ENCODE results near the gene TAS2R40.

Gene TAS2R40

DNA sequence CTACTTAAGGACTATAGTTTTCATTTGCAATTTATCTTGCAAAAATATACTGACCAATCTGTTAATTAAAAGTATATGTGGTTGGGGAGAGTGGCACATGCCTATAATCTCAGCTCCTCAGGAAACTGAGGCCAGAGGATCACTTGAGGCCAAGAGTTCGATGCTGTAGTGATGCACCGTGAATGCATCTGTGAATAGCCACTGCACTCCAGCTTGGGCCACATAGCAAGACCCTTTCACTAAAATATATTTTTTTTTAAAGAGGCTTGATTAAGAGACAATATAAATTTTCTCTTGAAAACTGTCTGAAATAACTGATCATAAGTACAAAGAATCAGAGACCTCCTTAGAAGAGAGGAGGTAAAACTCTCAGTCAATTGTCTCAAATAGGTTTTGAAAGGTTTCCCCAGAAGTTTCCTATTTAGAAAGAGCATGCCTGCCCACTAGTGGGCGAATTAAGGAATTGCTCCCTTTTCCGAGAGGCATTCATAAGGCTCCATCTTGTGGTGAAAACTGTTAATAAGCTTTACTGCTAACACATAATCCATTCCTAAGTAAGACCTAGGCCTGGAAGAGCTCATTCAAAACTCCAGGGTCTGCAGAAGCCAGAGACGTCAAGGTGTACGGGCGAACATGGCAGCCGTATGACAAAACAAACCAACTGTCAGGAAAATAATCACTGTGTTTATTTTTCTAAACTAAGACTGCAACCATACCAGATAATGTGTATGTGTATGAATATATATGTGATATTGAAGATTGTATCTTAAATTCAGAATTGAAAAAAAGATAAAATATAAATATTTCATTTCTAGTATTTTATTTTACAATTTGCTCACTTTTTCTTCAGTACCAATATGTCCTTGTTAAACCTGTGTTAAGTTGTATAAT, 6.8 kb upstream of the TAS2R40 start:
- no peak overlapping the region for H3K4me3 ChIP-seq (ENCODE audit: low read length)
- no peak for TF ChIP-seq ZNF274 (IDR thresholded peaks at IDR 0.05; ENCODE audit: low read depth, low read length)

DNA sequence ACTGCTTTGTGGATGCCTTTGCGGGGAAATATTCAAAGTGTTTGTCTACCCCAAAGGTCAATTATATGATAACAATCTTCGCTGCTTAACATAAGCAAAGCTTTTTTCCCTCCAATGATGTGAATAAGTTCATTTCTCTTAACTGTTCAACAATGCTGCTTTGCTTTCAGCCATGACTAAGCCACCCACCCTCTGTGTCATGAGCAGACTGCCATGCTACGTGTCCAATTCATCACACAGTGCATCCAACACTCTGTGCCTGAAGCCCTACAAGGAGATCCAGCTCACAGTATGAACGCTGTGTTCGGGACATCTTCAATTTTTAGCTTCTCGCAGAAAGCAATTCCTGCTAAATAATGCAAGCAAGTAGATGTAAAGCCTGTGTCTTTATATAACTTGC, 5.7 kb upstream of the TAS2R40 start:
- TF ChIP-seq ZNF274 (IDR thresholded peaks at IDR 0.05; ENCODE audit: low read depth, low read length) = no peak
- no peak overlapping the region for H3K4me3 ChIP-seq (ENCODE audit: low read length)

DNA sequence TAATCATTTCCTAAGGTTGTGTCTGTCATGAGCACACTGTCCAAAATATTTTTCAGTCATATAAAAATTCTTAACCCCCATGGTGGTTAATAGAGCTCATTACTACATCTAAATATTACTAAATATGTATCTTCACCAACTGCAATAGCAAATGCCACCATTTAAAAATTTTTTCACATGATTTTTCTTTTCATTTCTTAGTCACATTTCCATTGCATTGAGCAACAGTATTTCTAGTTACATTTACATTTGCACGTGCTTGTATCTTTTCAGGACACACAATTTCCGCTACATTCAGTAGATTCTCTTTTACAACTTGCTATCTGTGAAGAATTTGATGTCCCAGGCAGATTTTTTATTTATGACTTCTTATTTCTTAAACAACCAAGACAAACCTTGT, 5.2 kb upstream of the TAS2R40 start:
- no peak for TF ChIP-seq ZNF274 (IDR thresholded peaks at IDR 0.05; ENCODE audit: low read depth, low read length)
- H3K4me3 ChIP-seq (ENCODE audit: low read length) = no peak overlapping the region

DNA sequence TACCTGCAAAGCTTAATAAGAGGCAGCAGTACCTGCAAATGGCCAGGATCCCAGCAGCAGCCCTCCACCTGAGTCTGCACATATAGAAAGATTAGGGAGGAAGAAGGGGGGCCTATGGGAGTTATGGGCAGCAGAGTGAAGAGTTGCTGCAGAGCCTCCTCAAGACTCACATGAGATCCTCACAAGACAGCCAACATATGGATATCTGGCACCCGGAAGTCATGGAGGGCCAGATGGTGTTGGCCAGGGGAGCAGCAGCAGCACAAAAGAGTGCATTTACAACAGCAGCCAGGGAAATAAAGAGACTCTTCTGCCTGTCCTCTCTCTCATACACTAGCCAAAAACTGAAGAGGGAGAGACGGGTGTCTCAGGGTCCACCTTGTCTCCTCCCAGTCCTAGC, 4.0 kb upstream of the TAS2R40 start:
- H3K4me3 ChIP-seq (ENCODE audit: low read length) = no peak overlapping the region
- TF ChIP-seq ZNF274 (IDR thresholded peaks at IDR 0.05; ENCODE audit: low read depth, low read length) = no peak

DNA sequence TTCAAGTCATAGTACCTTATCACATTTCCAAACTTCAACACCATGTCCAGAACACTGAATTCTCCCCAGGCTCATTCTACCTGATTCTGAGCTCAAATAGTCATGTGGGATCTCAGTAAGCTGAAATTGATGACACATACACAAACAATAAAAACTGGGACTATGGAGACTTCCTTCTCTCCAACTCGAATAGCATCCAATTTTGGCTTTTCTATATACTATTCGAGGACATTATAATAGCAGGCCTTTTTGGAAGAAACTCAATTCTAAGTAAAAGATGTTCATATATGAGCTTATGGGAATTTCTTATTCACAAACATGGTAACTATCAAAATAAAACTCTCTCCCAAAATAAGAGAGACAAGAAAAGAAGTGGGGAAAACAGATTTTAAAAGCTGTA, 551 bp upstream of the TAS2R40 start:
- TF ChIP-seq ZNF274 (IDR thresholded peaks at IDR 0.05; ENCODE audit: low read depth, low read length) = no peak
- H3K4me3 ChIP-seq (ENCODE audit: low read length) = no peak overlapping the region

DNA sequence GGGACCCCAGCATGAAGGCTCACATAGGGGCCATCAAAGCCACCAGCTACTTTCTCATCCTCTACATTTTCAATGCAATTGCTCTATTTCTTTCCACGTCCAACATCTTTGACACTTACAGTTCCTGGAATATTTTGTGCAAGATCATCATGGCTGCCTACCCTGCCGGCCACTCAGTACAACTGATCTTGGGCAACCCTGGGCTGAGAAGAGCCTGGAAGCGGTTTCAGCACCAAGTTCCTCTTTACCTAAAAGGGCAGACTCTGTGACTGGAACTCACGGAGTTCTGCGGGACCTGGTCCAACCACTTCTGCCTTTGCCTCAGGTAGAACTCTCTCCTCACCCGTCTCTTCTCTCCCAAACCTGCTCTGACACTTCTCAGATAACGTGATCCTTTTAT, 945 bp downstream of the TAS2R40 start:
- no peak overlapping the region for H3K4me3 ChIP-seq (ENCODE audit: low read length)
- no peak for TF ChIP-seq ZNF274 (IDR thresholded peaks at IDR 0.05; ENCODE audit: low read depth, low read length)

DNA sequence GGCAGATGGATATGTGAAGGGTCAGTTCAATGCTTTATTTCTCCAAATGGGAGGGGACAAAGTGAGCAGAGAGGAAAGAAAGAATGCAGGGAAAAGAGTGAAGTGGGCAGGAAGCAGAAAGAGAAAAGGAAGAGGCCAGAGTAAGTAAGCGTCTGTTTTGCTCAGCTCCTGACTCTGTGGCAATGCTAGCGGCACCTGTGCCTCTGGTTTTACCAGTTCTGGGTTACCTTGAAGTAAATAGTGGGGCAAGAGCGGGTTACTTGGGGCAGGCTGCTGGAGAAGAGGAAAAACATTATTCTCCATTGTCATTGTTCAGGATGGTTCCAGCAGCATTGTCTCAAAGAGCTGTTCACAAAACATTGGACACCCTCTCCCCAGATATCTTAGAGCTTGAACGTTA, 1.9 kb downstream of the TAS2R40 start:
- TF ChIP-seq ZNF274 (IDR thresholded peaks at IDR 0.05; ENCODE audit: low read depth, low read length) = no peak
- no peak overlapping the region for H3K4me3 ChIP-seq (ENCODE audit: low read length)

DNA sequence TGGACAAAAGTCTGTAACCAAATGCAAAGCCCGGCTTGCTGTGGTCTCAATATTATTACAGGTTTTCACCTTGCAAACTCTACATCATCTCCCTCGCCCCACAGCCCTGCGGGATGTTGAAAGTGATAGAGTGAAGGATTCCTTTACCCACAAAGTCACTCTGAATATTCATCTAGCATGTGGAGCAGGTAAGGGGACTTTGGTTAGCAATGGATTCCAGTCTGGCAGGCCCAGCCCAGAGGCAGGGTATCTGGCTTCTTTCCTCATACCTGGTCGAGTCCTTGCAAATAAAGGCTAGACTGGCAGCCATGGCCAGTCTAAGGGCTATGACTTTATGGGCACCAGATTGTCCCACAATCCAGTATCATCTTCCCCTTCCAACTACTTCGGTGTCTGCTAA, 3.2 kb downstream of the TAS2R40 start:
- no peak for TF ChIP-seq ZNF274 (IDR thresholded peaks at IDR 0.05; ENCODE audit: low read depth, low read length)
- H3K4me3 ChIP-seq (ENCODE audit: low read length) = no peak overlapping the region

DNA sequence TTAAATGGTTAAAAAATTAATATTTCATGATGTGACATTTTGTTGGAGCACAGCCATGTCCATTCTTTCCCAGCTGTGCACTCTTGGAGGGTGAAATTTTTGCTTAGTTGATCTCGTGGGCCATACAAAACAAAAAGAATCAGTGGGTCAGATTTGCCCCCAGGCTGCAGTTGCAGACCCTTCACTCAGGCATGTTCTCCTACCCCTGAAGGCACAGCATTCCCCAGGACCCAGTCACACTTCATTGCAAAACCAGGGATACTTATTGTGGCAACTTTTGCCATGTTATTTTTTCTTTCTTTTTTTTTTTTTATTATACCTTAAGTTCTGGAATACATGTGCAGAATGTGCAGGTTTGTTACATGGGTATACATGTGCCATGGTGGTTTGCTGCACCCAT, 6.0 kb downstream of the TAS2R40 start:
- TF ChIP-seq ZNF274 (IDR thresholded peaks at IDR 0.05; ENCODE audit: low read depth, low read length) = no peak
- H3K4me3 ChIP-seq (ENCODE audit: low read length) = no peak overlapping the region

DNA sequence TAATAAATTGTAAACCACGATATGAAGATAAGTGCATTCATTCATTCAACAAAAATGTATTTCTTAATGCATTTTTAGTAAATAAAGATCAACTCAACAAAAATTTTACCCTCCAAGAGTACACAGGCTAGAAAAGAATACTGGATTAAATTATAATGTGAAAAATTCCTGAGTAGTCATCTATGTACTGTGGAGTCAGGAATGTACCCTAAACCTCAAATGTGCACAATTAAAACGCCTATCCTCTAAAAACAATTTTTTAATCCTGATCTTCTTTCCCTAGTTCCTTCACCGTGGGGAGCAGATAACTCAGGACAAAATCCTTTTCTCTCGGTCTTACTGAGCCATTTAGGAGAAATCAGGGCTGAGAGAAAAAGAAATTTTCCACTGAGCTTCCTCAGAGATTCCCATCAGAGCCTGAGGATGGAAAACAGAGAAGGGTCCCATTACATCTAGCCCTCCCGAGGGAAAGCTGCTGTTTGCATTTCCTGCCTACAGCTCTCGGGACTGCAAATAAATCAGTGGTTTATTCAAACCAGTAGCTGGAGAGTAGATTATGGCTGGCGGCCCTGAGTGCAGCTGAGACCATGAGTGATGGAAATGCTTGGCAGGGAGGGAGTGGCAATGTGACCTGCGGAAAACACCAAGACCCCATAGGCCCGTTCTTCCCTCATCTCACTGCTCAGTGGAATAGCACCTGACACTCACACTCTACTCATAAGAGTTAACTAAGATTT, 7.4 kb downstream of the TAS2R40 start:
- no peak overlapping the region for H3K4me3 ChIP-seq (ENCODE audit: low read length)
- TF ChIP-seq ZNF274 (IDR thresholded peaks at IDR 0.05; ENCODE audit: low read depth, low read length) = no peak

DNA sequence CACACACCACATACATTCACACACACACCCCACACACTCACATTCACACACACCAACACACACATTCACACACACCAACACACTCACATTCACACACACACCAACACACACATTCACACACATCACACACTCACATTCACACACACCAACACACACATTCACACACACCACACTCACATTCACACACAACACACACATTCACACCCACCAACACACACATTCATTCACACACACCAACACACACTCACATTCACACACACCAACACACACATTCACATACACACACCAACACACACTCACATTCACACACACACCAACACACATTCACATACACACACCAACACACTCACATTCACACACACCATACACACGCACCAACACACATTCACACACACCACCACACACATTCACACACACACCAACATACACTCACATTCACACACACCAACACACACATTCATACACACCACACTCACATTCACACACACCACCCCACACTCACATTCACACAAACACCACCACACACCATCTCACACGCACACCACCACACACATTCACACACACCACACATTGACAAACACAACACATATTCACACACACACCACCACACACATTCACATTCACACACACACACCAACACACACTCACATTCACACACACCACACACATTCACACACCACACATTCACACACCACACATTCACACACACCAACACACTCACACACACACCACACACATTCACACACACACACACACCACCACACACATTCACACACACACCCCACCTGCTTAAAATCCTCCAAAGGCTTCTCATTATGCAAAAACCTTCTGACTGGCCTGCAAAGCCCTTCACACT, 9.0 kb downstream of the TAS2R40 start:
- no peak for TF ChIP-seq ZNF274 (IDR thresholded peaks at IDR 0.05; ENCODE audit: low read depth, low read length)
- H3K4me3 ChIP-seq (ENCODE audit: low read length) = no peak overlapping the region

DNA sequence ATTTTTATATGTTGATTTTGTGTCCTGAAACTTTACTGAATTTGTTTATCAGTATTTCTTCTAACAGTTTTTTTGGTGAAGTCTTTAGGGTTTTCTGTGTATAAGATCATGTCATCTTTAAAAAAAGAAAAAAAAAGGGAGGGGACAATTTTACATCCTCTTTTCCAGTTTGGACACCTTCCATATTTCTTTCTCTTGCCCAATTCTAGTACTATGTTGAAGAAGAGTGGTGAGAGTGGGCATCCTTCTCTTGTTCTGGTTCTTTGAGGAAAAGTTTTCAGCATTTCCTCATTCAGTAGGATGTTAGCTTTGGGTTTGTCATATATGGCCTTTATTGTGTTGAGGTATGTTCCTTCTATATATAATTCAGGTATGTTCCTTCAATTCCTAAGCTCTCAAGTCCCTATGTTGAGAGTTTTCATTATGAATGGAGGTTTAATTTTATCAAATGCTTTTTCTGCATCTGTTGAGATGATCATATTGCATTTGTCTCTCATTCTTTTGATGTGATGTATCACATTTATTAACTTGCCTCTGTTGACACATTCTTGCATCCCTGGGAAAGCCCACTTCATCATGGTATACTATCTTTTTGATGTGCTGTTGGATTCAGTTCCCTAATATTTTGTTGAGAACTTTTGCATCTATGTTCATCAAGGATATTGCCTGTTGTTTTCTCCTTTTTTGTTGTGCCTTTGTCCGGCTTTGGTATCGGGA, 12.1 kb downstream of the TAS2R40 start:
- no peak for TF ChIP-seq ZNF274 (IDR thresholded peaks at IDR 0.05; ENCODE audit: low read depth, low read length)
- H3K4me3 ChIP-seq (ENCODE audit: low read length) = no peak overlapping the region

DNA sequence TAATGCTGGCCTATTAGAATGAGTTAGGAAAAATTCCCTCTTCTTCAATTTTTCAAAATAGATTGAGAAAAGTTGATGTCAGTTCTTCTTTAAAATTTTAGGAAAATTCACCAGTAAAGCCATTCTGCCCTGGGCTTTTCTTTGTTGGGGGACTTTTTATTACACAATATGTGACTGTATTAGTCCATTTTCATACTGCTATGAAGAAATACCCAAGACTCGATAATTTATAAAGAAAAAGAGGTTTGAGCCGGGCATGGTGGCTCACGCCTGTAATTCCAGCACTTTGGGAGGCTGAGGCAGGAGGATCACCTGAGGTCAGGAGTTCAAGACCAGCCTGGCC, 12.7 kb downstream of the TAS2R40 start:
- TF ChIP-seq ZNF274 (IDR thresholded peaks at IDR 0.05; ENCODE audit: low read depth, low read length) = no peak
- H3K4me3 ChIP-seq (ENCODE audit: low read length) = no peak overlapping the region

DNA sequence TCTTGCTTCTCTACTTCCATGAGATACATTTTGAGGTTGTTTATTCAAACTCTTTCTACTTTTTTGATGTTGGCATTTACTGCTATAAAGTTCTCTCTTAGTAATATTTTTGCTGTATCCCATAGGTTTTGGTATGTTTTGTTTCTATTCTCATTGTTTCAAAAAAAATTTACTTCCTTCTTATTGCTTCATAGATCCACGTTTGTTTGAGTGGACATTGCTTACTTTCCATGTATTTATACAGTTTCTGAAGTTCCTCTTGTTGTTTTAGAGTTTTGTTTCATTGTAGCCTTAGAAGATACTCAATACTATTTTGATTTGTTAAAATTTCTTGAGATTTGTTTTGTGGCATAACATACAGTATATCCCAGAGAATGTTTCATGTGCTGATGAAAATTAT, 13.7 kb downstream of the TAS2R40 start:
- TF ChIP-seq ZNF274 (IDR thresholded peaks at IDR 0.05; ENCODE audit: low read depth, low read length) = no peak
- no peak overlapping the region for H3K4me3 ChIP-seq (ENCODE audit: low read length)

Measured in GM08714 (cell line).